Esophagus squamous epithelium (tissue), 5 donors: ENCODE results near the gene KLRG1. TPM values are rescaled to one million over a fixed set of nuclear protein-coding genes. Genes with fewer than 3 reads are reported as not detected.

Experiments
- DNase-seq: peaks from one replicate; lab custom pipeline; 2025; lab: John Stamatoyannopoulos, UW
- H3K27ac ChIP-seq, 4 donors: fragments of 200-600 bp; sonication (generic); one replicate each; pipeline ENCODE4 v1.5.1; 2016 to 2019; ENCODE audit warnings: mild to moderate bottlenecking in 1 of 4
- H3K27me3 ChIP-seq, 4 donors: fragments of 200-600 bp; sonication (generic); 1 replicate in 3 of 4; 2 replicates in 1 of 4; pipeline versions ENCODE4 v1.5.1 to v1.6.0; 2017 to 2021; ENCODE audit warnings: antibody characterized with exemption in 1 of 4
- H3K36me3 ChIP-seq, 3 donors: fragments of 200-600 bp; sonication (generic); one replicate each; pipeline ENCODE4 v1.5.1; 2016 to 2019
- H3K4me1 ChIP-seq, 3 donors: fragments of 200-600 bp; sonication (generic); one replicate each; pipeline ENCODE4 v1.5.1; 2017 to 2019
- H3K4me3 ChIP-seq, 4 donors: fragments of 200-600 bp; sonication (generic); 1 replicate in 3 of 4; 2 replicates in 1 of 4; pipeline ENCODE4 v1.5.1; 2016 to 2019; ENCODE audit warnings: mild to moderate bottlenecking in 2 of 4, moderate library complexity in 1 of 4
- H3K9me3 ChIP-seq, 3 donors: fragments of 200-600 bp; sonication (generic); one replicate each; pipeline ENCODE4 v1.5.1; 2016 to 2019
- POLR2A ChIP-seq, 4 donors: fragments of 450-650 bp; IDR thresholded peaks; one replicate each; pipeline ENCODE4 v1.6.1; 2017; ENCODE audit warnings: antibody characterized with exemption in 4 of 4, mild to moderate bottlenecking in 4 of 4, moderate library complexity in 3 of 4
- WGBS, 2 donors: methylation state at CpG; one replicate each; pipeline ENCODE4 v1.1.5; 2018; 5-methylcytosine and 5-hydroxymethylcytosine counted together
- intact Hi-C: fragments of 100-400 bp; cut with DNase I; formaldehyde crosslinking; loops from one replicate; pipeline ENCODE4 v1.15.0; 2022
- total RNA-seq, 4 donors: library from RNA; depleted of rRNA; stranded (reverse); fragments of >200 nt; gene quantifications; one replicate each; pipeline ENCODE4 v1.1.0, GENCODE V29; 2016
- TF ChIP-seq, protein P1 (sequence below), 6 experiments: fragments of 450-650 bp in 4 of 6; fragments of 200-600 bp in 2 of 6; sonication (generic) in 2 of 6; IDR thresholded peaks; one replicate each; pipeline ENCODE4 v1.5.1; 2016 to 2019; ENCODE audit warnings: antibody characterized with exemption in 6 of 6, mild to moderate bottlenecking in 4 of 6, moderate library complexity in 4 of 6
- donor health status: DM: yes; HTN: yes; CAD: no.

The KLRG1 gene
- 1 to 10 TPM in 1 of 4 donors, under 1 TPM in 3; 0.48 to 2.7 (median 0.75) TPM for total RNA-seq

DNA sequence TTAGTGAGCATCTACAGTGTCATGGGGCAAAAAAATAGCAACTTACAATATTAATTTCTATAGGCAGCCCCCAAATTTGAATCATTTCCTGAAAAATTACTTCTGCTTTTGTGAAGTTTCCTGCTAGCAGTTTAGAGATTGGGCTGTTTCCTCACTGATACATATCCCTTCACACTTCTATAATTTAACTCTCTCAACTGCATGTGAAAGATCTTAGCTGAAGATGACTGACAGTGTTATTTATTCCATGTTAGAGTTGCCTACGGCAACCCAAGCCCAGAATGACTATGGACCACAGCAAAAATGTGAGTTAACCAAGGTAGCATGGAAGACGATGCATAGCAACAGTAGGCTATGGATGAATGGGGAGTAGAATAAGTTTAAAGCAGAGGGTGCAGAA, at the start of gene KLRG1:
TSS of gene KLRG1 (plus strand) at position 134 of the 400 bp plus-strand sequence. CDS start at position 224, 90 bp downstream.
- H3K27ac ChIP-seq: peak within 1 kb of the TSS in 1 of 4 donors; percentile 22
- no peaks in the 10 kb centered on the region for H3K9me3 ChIP-seq
- 58% methylated on average over 2 of the region's 2 CpGs for WGBS, 2 donors
- H3K4me3 ChIP-seq: no peak within 1 kb of the TSS
- intact Hi-C loops: no loop called here
- H3K4me1 ChIP-seq: peaks cover 0 to 19% (median 12%) of the 10 kb centered on the region in 3 donors
- DNase-seq: no peak
- TF ChIP-seq, protein P1, sequence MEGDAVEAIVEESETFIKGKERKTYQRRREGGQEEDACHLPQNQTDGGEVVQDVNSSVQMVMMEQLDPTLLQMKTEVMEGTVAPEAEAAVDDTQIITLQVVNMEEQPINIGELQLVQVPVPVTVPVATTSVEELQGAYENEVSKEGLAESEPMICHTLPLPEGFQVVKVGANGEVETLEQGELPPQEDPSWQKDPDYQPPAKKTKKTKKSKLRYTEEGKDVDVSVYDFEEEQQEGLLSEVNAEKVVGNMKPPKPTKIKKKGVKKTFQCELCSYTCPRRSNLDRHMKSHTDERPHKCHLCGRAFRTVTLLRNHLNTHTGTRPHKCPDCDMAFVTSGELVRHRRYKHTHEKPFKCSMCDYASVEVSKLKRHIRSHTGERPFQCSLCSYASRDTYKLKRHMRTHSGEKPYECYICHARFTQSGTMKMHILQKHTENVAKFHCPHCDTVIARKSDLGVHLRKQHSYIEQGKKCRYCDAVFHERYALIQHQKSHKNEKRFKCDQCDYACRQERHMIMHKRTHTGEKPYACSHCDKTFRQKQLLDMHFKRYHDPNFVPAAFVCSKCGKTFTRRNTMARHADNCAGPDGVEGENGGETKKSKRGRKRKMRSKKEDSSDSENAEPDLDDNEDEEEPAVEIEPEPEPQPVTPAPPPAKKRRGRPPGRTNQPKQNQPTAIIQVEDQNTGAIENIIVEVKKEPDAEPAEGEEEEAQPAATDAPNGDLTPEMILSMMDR (IDR thresholded peaks at IDR 0.05): no peak
- no peak for TF ChIP-seq POLR2A (IDR thresholded peaks at IDR 0.05)
- no peaks in the 10 kb centered on the region for H3K36me3 ChIP-seq
- H3K27me3 ChIP-seq: no peaks in the 10 kb centered on the region

DNA sequence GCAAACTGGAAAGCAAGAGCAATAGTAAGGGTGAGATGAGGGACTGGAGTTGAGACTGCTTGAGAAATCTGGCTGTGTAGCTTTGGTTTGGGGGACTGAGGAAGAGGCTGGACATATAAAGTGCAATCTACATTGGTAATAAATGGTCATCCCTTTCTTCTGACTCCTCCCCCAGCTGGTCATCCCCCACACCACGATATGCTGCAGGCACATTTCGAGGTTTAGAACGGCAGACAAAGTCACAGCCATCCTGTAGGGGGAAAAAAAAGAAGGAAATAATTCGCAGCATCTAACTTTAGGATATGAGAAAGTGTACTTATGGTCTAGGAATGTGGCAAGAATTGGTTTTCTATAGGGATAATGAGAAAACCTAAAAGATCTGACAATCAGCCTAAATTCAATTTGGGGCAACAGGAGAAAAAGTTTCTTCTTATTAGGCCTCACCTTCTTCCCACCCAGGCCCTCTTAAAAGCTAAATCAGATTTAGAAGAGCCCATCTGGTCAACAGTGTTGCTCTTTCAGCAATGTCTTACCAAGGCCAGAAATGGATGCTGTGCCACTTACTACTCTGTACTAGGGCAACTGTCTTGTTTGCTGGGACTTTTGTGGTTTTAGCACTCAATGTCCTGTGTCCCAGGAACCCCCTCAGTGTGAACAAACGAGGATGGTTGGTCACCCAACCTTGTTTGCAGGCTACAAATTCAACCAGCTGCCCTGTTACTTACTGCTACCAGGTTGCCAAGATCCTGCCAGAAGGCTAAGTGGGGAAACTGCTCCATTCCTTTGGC, 47.5 kb upstream of the KLRG1 start:
- WGBS, 2 donors: 71 to 77% methylated on average over 4 to 5 of the region's 5 CpGs
- no peak overlapping the region for H3K4me3 ChIP-seq
- DNase-seq: no peak
- peaks cover 21 to 78% (median 31%) of the 10 kb centered on the region in 3 donors for H3K36me3 ChIP-seq
- H3K27me3 ChIP-seq: no peaks in the 10 kb centered on the region
- TF ChIP-seq, protein P1 (IDR thresholded peaks at IDR 0.05): no peak
- no peak for TF ChIP-seq POLR2A (IDR thresholded peaks at IDR 0.05)
- no peak overlapping the region for H3K27ac ChIP-seq
- peaks cover 0 to 2% (median 0%) of the 10 kb centered on the region in 3 donors for H3K4me1 ChIP-seq
- no peaks in the 10 kb centered on the region for H3K9me3 ChIP-seq
- intact Hi-C loops: no loop called here

DNA sequence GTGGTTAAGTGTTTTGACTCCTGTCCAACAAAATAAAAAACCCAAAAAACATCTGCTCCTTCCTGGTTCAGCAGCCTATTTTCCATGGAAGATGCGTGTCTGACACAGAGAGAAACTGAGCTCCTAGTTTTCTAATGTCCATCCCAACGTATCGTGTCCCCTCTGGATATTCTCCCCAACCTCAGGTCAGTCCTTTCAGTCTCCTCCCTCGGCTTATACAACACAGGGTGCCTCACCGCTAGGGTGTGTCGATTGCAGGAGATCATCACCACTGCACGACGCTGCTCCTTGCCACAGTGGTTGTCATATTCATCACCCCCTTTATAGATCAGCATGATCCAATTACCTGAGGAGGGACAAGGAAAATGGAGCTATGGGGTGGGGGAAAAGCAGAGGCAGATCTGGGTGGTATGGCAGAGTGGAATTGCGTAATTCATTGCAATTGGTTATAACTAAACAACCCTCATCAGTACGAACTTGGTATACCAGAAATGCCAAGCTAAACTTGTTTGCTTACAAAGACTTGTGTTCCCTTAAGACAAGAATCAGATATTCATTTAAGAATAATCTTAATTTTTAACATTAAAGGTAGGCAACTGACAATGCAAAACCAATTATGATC, 45.7 kb upstream of the KLRG1 start:
- no peaks in the 10 kb centered on the region for H3K9me3 ChIP-seq
- no peak for TF ChIP-seq POLR2A (IDR thresholded peaks at IDR 0.05)
- TF ChIP-seq, protein P1 (IDR thresholded peaks at IDR 0.05): no peak
- H3K36me3 ChIP-seq: peaks cover 21 to 60% (median 26%) of the 10 kb centered on the region in 3 donors
- WGBS, 2 donors: 89 to 93% methylated on average over 10 of the region's 10 CpGs
- no peaks in the 10 kb centered on the region for H3K27me3 ChIP-seq
- DNase-seq: no peak
- intact Hi-C loops: no loop called here
- peaks cover 3 to 20% (median 16%) of the 10 kb centered on the region in 3 donors for H3K4me1 ChIP-seq
- no peak overlapping the region for H3K4me3 ChIP-seq
- H3K27ac ChIP-seq: no peak overlapping the region

DNA sequence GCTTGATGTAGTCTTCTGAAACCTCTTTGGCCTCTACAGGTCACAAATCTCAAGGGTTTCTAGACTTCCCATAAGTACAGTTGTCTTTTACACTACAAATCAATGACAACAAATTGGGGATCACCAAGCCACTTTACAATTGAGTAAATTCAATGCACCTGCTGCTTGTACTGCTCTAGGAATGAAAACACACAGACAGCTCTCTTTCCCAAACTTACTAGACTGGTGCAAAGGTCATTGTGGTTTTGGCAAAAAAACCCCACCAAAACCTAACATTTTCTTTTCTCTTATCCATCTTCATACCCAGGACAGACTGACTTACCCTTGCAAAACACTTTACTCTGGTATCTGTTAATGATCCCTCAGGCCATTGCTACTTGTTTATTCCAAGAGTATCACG, 42.6 kb upstream of the KLRG1 start:
- H3K9me3 ChIP-seq: no peaks in the 10 kb centered on the region
- DNase-seq: no peak
- no peak overlapping the region for H3K27ac ChIP-seq
- intact Hi-C loops: no loop called here
- TF ChIP-seq, protein P1 (IDR thresholded peaks at IDR 0.05): no peak
- WGBS, 2 donors: 56 to 70% methylated on average over 1 of the region's 1 CpG
- peaks cover 18 to 47% (median 21%) of the 10 kb centered on the region in 3 donors for H3K36me3 ChIP-seq
- no peak overlapping the region for H3K4me3 ChIP-seq
- no peaks in the 10 kb centered on the region for H3K27me3 ChIP-seq
- H3K4me1 ChIP-seq: peaks cover 4 to 35% (median 20%) of the 10 kb centered on the region in 3 donors

DNA sequence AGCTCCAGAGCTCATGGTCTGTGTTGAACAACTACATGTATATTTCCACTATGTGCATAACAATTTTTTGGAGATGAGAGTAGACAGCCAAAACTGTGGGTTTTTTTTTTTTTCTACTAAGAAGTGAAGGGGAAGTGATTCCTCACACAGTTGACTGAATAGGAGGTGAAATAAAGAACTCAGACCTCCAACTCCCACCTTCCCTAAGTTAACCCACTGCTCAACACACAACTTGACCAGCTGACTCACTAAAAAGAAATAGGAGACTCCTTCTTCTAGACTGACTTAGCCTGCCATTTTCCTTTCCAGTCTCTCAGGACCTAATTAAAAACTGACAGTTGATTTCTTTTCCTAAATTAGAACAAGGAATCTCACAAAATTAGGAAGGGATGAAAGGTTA, 41.6 kb upstream of the KLRG1 start:
- no peak for DNase-seq
- Histone ChIP-seq H3K4me1 (peaks cover 4 to 38% (median 20%) of the 10 kb centered on the region in 3 donors), H3K27me3 (no peaks in the 10 kb centered on the region), H3K36me3 (peaks cover 10 to 37% (median 21%) of the 10 kb centered on the region in 3 donors), H3K4me3 (no peak overlapping the region), H3K27ac (no peak overlapping the region), H3K9me3 (no peaks in the 10 kb centered on the region)
- TF ChIP-seq POLR2A (IDR thresholded peaks at IDR 0.05): no peak
- TF ChIP-seq, protein P1 (IDR thresholded peaks at IDR 0.05): no peak
- intact Hi-C loops: no loop called here
